Neural cell (in vitro differentiated cells): ENCODE results near the gene RAF1. TPM values are rescaled to one million over a fixed set of nuclear protein-coding genes. Genes with fewer than 3 reads are reported as not detected.

Experiments
- H2AFZ ChIP-seq: fragments of 200-600, 300-800 bp; sonication (generic), shearing (Covaris generic); 2 replicates; pipeline ENCODE4 v1.6.0; 2014; ENCODE audit warnings: low read depth, mild to moderate bottlenecking, antibody characterized with exemption, low read length, moderate library complexity
- H3F3A ChIP-seq: fragments of 200-600 bp; shearing (Covaris generic); 2 replicates; pipeline ENCODE4 v1.6.1; 2016; ENCODE audit warnings: mild to moderate bottlenecking, moderate library complexity, mixed read lengths, antibody characterized with exemption, low read length; ENCODE audit not compliant: insufficient read depth, poor library complexity, severe bottlenecking
- H3K27ac ChIP-seq: fragments of 200-600, 300-800 bp; sonication (generic), shearing (Covaris generic); 2 replicates; pipeline ENCODE4 v1.5.1; 2014; ENCODE audit warnings: mild to moderate bottlenecking, low read length, moderate library complexity
- H3K27me3 ChIP-seq: fragments of 300-800, 200-600 bp; sonication (generic), shearing (Covaris generic); 2 replicates; pipeline ENCODE4 v1.6.0; 2014; ENCODE audit warnings: mild to moderate bottlenecking, low read depth, low read length, moderate library complexity; ENCODE audit not compliant: insufficient read depth
- H3K36me3 ChIP-seq: fragments of 300-800, 200-600 bp; sonication (generic), shearing (Covaris generic); 2 replicates; pipeline ENCODE4 v1.5.1; 2014; ENCODE audit warnings: mild to moderate bottlenecking, antibody characterized with exemption, low read length, moderate library complexity; ENCODE audit not compliant: insufficient read depth
- H3K4me2 ChIP-seq: fragments of 300-800, 200-600 bp; sonication (generic), shearing (Covaris generic); 2 replicates; pipeline ENCODE4 v1.6.0; 2014; ENCODE audit warnings: mild to moderate bottlenecking, low read length
- H3K4me3 ChIP-seq: fragments of 300-800, 200-600 bp; sonication (generic), shearing (Covaris generic); 2 replicates; pipeline ENCODE4 v1.5.1; 2014; ENCODE audit warnings: mild to moderate bottlenecking, low read length, moderate library complexity
- H3K79me2 ChIP-seq: fragments of 200-600 bp; shearing (Covaris generic); replicated peaks from 2 replicates; pipeline ENCODE4 v1.6.0; 2014; ENCODE audit warnings: mild to moderate bottlenecking, low read length, moderate library complexity; ENCODE audit not compliant: insufficient read depth
- H3K9ac ChIP-seq: fragments of 300-800, 200-600 bp; sonication (generic), shearing (Covaris generic); 2 replicates; pipeline ENCODE4 v1.6.1; 2016; ENCODE audit warnings: mild to moderate bottlenecking, low read length, mixed read lengths
- H3K9me2 ChIP-seq: fragments of 200-600 bp; shearing (Covaris generic); 2 replicates; pipeline ENCODE4 v1.6.1; 2016; ENCODE audit warnings: mild to moderate bottlenecking, low read length, mixed read lengths; ENCODE audit not compliant: insufficient read depth
- H3K9me3 ChIP-seq: fragments of 200-600, 300-800 bp; sonication (generic), shearing (Covaris generic); 2 replicates; pipeline ENCODE4 v1.6.1; 2016; ENCODE audit warnings: mild to moderate bottlenecking, mixed run types, low read length, moderate library complexity, mixed read lengths
- H4K20me1 ChIP-seq: fragments of 200-600 bp; shearing (Covaris generic); 2 replicates; pipeline ENCODE4 v1.6.1; 2016; ENCODE audit warnings: mild to moderate bottlenecking, mixed run types; ENCODE audit not compliant: insufficient read depth
- CTCF ChIP-seq: fragments of 450-650 bp; IDR thresholded peaks from 2 replicates; pipeline ENCODE4 v1.5.1; 2014; ENCODE audit warnings: antibody characterized with exemption, mild to moderate bottlenecking, moderate library complexity; ENCODE audit not compliant: poor library complexity, severe bottlenecking
- EP300 ChIP-seq: fragments of 450-650 bp; conservative IDR thresholded peaks from 2 replicates; pipeline ENCODE4 v1.6.1; 2014; ENCODE audit warnings: antibody characterized with exemption, mild to moderate bottlenecking, moderate library complexity; ENCODE audit not compliant: poor library complexity, severe bottlenecking
- EZH2 ChIP-seq: fragments of 200-600, 300-800 bp; shearing (Covaris generic), sonication (generic); IDR thresholded peaks from 2 replicates; pipeline ENCODE4 v1.6.1; 2014; ENCODE audit warnings: antibody characterized with exemption, low read length, borderline replicate concordance, mild to moderate bottlenecking; ENCODE audit not compliant: insufficient read depth, poor library complexity, severe bottlenecking
- MXI1 ChIP-seq: fragments of 450-650 bp; conservative IDR thresholded peaks from 2 replicates; pipeline ENCODE4 v1.6.1; 2014; ENCODE audit warnings: antibody characterized with exemption, mild to moderate bottlenecking; ENCODE audit not compliant: poor library complexity, severe bottlenecking
- POLR2AphosphoS5 ChIP-seq: IDR thresholded peaks from 2 replicates; pipeline ENCODE4 v1.6.1; 2012
- RAD21 ChIP-seq: fragments of 450-650 bp; conservative IDR thresholded peaks from 2 replicates; pipeline ENCODE4 v1.6.1; 2014; ENCODE audit warnings: antibody characterized with exemption, mild to moderate bottlenecking, moderate library complexity
- REST ChIP-seq: IDR thresholded peaks from 2 replicates; pipeline ENCODE4 v1.6.1; 2012; ENCODE audit warnings: borderline replicate concordance
- SMC3 ChIP-seq: fragments of 450-650 bp; conservative IDR thresholded peaks from 2 replicates; pipeline ENCODE4 v1.6.1; 2014; ENCODE audit warnings: antibody characterized with exemption, mild to moderate bottlenecking, moderate library complexity; ENCODE audit not compliant: poor library complexity
- TAF1 ChIP-seq: IDR thresholded peaks from 2 replicates; pipeline ENCODE4 v1.6.1; 2012; ENCODE audit warnings: low read depth
- polyA plus RNA-seq: library from polyadenylated mRNA; depleted of rRNA; stranded (reverse); fragments of >200 nt; gene quantifications from 2 replicates; pipeline ENCODE4 v1.2.3, GENCODE V29; 2014

Gene RAF1
- polyA plus RNA-seq, 1 donor from 2014 or later: 215 TPM

- peak within 1 kb of the TSS; percentile 86 for H3K9ac ChIP-seq
- no peaks in the 10 kb centered on the region for H3K9me2 ChIP-seq
- peak within 1 kb of the TSS; percentile 90 for H3K4me2 ChIP-seq
- no peaks in the 10 kb centered on the region for H4K20me1 ChIP-seq
- peaks cover 46% of the 10 kb centered on the region for H3K79me2 ChIP-seq
- H3K9me3 ChIP-seq: no peaks in the 10 kb centered on the region
- peak within 1 kb of the TSS; percentile 81 for H2AFZ ChIP-seq
- H3K27ac ChIP-seq: peak within 1 kb of the TSS; percentile 85
- H3K36me3 ChIP-seq: no peaks in the 10 kb centered on the region
- TF ChIP-seq MXI1 (peak; percentile 93), EZH2 (no peak), TAF1 (peak; percentile 74), RAD21 (peak; percentile 55), CTCF (no peak), POLR2AphosphoS5 (peak; percentile 97), SMC3 (peak; percentile 54), REST (peak; percentile 64), EP300 (peak; percentile 84)
- no peaks in the 10 kb centered on the region for H3F3A ChIP-seq
- H3K4me3 ChIP-seq: peak within 1 kb of the TSS; percentile 97
- no peaks in the 10 kb centered on the region for H3K27me3 ChIP-seq
These were observed 107.0 kb downstream of the RAF1 start, which contains the start of gene MKRN2 for GRCh38 chr3:12556690-12557472. Gene MKRN2 (plus strand): TSS chr3:12557087. CDS start chr3:12557151, 64 bp downstream.

- H3K36me3 ChIP-seq: no peaks in the 10 kb centered on the region
- no peaks in the 10 kb centered on the region for H4K20me1 ChIP-seq
- peak overlapping the region; percentile 97 for H3K4me3 ChIP-seq
- H3F3A ChIP-seq: no peaks in the 10 kb centered on the region
- peaks cover 40% of the 10 kb centered on the region for H3K79me2 ChIP-seq
- H3K27me3 ChIP-seq: no peaks in the 10 kb centered on the region
- no peaks in the 10 kb centered on the region for H3K9me2 ChIP-seq
- peak overlapping the region; percentile 86 for H3K9ac ChIP-seq
- no peaks in the 10 kb centered on the region for H3K9me3 ChIP-seq
- H3K4me2 ChIP-seq: peak overlapping the region; percentile 90
- no peak for TF ChIP-seq SMC3
- no peak for TF ChIP-seq REST
- no peak for TF ChIP-seq CTCF
- no peak for TF ChIP-seq MXI1
- TF ChIP-seq POLR2AphosphoS5: no peak
- TF ChIP-seq TAF1: no peak
- no peak for TF ChIP-seq EZH2
- TF ChIP-seq RAD21: no peak
- no peak for TF ChIP-seq EP300
- peak overlapping the region; percentile 68 for H2AFZ ChIP-seq
- peak overlapping the region; percentile 42 for H3K27ac ChIP-seq
These were observed 107.6 kb downstream of the RAF1 start for GRCh38 chr3:12556314-12556689.
